OCI-LY1 (cell line): ENCODE results near the gene FURIN.
"Not testable (repeated sequence)": the region's sequence is repeated elsewhere in the genome, so short reads cannot be mapped to it uniquely, and the experiment has no call there.

Experiments
- CTCF ChIP-seq: fragments of 200-600 bp; sonication (generic), shearing (Covaris generic); IDR thresholded peaks from 2 replicates; pipeline ENCODE4 v1.5.1; 2017; ENCODE audit warnings: mild to moderate bottlenecking, antibody characterized with exemption, low read length, moderate library complexity, mixed read lengths
- EZH2 ChIP-seq: fragments of 200-600 bp; sonication (generic), shearing (Covaris generic); IDR thresholded peaks from 2 replicates; pipeline ENCODE4 v1.8.0; 2017; ENCODE audit warnings: borderline replicate concordance, mixed run types, mild to moderate bottlenecking, antibody characterized with exemption, low read length, moderate library complexity, mixed read lengths

- TF ChIP-seq CTCF, EZH2: not testable (repeated sequence)
Measured at GRCh38 chr15:90928106-90928505, 59.7 kb downstream of the FURIN start.
